Neural progenitor cell (in vitro differentiated cells): ENCODE measurements around the gene DDHD1.

Experiments used
- EZH2 ChIP-seq: fragments of 200-600 bp; sonication (generic); IDR thresholded peaks from 2 replicates; pipeline ENCODE4 v1.6.1; 2017; ENCODE audit warnings: antibody characterized with exemption, mild to moderate bottlenecking, moderate library complexity
- EZH2phosphoT487 ChIP-seq: fragments of 200-600 bp; sonication (generic); IDR thresholded peaks from 2 replicates; pipeline ENCODE4 v1.6.1; 2017; ENCODE audit warnings: antibody characterized with exemption
- TF ChIP-seq, protein P1 (sequence below): fragments of 200-600 bp; sonication (generic); IDR thresholded peaks from 2 replicates; pipeline ENCODE4 v1.5.1; 2017; ENCODE audit warnings: antibody characterized with exemption, mild to moderate bottlenecking

DNA sequence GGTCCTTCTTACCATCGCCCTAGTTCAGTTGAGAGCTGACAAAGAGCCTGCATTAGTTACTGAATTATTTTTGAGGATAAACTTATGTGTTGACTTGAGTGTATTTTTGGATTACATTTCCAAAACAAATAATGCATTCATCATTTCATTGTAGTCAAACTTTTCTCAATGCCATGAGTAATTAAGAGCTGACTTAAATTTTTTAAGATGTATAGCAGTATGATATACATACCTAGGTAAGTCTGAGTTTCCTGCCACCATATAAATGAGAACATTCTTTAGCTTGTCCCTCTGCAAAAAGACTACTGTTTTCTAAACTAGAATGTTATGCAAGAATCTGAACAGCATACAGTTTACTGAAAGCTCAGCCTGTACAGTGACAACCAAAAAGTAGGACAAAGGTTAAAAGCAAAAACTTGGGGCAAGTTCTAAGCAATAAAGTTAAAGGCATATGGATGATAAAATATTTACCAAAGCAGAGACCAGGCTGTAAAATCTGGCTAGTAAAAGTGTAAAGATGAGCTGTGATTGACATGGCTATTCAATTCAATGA, 120.2 kb downstream of the DDHD1 start:
- TF ChIP-seq, protein P1, sequence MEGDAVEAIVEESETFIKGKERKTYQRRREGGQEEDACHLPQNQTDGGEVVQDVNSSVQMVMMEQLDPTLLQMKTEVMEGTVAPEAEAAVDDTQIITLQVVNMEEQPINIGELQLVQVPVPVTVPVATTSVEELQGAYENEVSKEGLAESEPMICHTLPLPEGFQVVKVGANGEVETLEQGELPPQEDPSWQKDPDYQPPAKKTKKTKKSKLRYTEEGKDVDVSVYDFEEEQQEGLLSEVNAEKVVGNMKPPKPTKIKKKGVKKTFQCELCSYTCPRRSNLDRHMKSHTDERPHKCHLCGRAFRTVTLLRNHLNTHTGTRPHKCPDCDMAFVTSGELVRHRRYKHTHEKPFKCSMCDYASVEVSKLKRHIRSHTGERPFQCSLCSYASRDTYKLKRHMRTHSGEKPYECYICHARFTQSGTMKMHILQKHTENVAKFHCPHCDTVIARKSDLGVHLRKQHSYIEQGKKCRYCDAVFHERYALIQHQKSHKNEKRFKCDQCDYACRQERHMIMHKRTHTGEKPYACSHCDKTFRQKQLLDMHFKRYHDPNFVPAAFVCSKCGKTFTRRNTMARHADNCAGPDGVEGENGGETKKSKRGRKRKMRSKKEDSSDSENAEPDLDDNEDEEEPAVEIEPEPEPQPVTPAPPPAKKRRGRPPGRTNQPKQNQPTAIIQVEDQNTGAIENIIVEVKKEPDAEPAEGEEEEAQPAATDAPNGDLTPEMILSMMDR = no peak
- TF ChIP-seq EZH2 (no peak), EZH2phosphoT487 (no peak)
